AG04449 (cell line): ENCODE results near the gene DIP2B.
"Not testable (repeated sequence)": the region's sequence is repeated elsewhere in the genome, so short reads cannot be mapped to it uniquely, and the experiment has no call there.

ENCODE experiments used
- CTCF ChIA-PET: fragments of 350-600 bp; formaldehyde crosslinking; extraction: SDS; loops from one replicate; lab custom pipeline; 2021; ENCODE audit warnings: antibody characterized with exemption; lab: Yijun Ruan, JAX
- POLR2A ChIA-PET: fragments of 400-600, 350-600 bp; formaldehyde crosslinking; extraction: SDS; loops from one replicate; lab custom pipeline; 2020; ENCODE audit warnings: antibody characterized with exemption, inconsistent platforms; lab: Yijun Ruan, JAX
- DNase-seq: peaks from one replicate; pipeline ENCODE4 v3.0.0-alpha.2; 2010; ENCODE audit warnings: low read depth, low spot score
- H3K4me3 ChIP-seq: 2 replicates; pipeline ENCODE4 v1.5.1; 2011; ENCODE audit warnings: low read depth, mild to moderate bottlenecking, control low read depth, low read length
- CTCF ChIP-seq: IDR thresholded peaks from one replicate; pipeline ENCODE4 v1.5.1; 2011; ENCODE audit warnings: mild to moderate bottlenecking, moderate library complexity, low read length, control low read depth, inconsistent platforms; ENCODE audit not compliant: insufficient read depth; ENCODE audit errors: missing control alignments

DIP2B gene

GRCh38 chr12:50483488-50483887 lies 21.3 kb upstream of the DIP2B start:
- no peak for TF ChIP-seq CTCF
- CTCF ChIA-PET: interaction anchor here (1.2 kb wide), 1 partner anchor 21 kb away, joined by 3 read pairs; the partner anchor contains the start of gene DIP2B
- no peak for DNase-seq
- POLR2A ChIA-PET: no interaction called here
- no peak overlapping the region for H3K4me3 ChIP-seq

GRCh38 chr12:50488801-50489200 lies 16.0 kb upstream of the DIP2B start:
- no peak overlapping the region for H3K4me3 ChIP-seq
- CTCF ChIA-PET: interaction anchor here (2.2 to 5.9 kb wide), 2 partner anchors 15 to 150 kb away, joined by 6 to 39 read pairs; partner anchors contain the start of gene DIP2B
- TF ChIP-seq CTCF: no peak
- POLR2A ChIA-PET: no interaction called here
- DNase-seq: no peak

- H3K4me3 ChIP-seq, CTCF ChIA-PET, DNase-seq, POLR2A ChIA-PET: not testable (repeated sequence)
Measured at GRCh38 chr12:50498119-50498518, 6.7 kb upstream of the DIP2B start.

- CTCF ChIA-PET: interaction anchor here (0.9 to 8.8 kb wide), 27 partner anchors 10 to 516 kb away, joined by 3 to 215 read pairs (median 9); no protein-coding TSS in a partner anchor
- POLR2A ChIA-PET: interaction anchor here (1.0 kb wide), 1 partner anchor 259 kb away, joined by 3 read pairs; no protein-coding TSS in a partner anchor
- TF ChIP-seq CTCF: no peak
- peak overlapping the region; percentile 77 for H3K4me3 ChIP-seq
- no peak for DNase-seq
Measured at GRCh38 chr12:50505675-50506530, 1.1 kb downstream of the DIP2B start.

- no peak for TF ChIP-seq CTCF
- ChIA-PET CTCF (interaction anchor here (1.1 to 8.8 kb wide), 11 partner anchors 9 to 226 kb away, joined by 3 to 215 read pairs (median 14); no protein-coding TSS in a partner anchor), POLR2A (no interaction called here)
- DNase-seq: no peak
- H3K4me3 ChIP-seq: peak overlapping the region; percentile 6; the same call in 1 of the 2 replicates
Measured at GRCh38 chr12:50506753-50507473, 2.1 kb downstream of the DIP2B start.

GRCh38 chr12:50507474-50507838 lies 2.7 kb downstream of the DIP2B start:
- CTCF ChIA-PET: interaction anchor here (1.1 to 8.8 kb wide), 6 partner anchors 11 to 188 kb away, joined by 3 to 215 read pairs (median 15); no protein-coding TSS in a partner anchor
- TF ChIP-seq CTCF: no peak
- POLR2A ChIA-PET: interaction anchor here (0.5 kb wide), 1 partner anchor 138 kb away, joined by 3 read pairs; no protein-coding TSS in a partner anchor
- no peak overlapping the region for H3K4me3 ChIP-seq
- DNase-seq: no peak
